Vagina (tissue), 2 donors: ENCODE results near the gene ZNF644. TPM values are rescaled to one million over a fixed set of nuclear protein-coding genes. Genes with fewer than 3 reads are reported as not detected.

ENCODE experiments used
- DNase-seq, 2 donors: peaks; one replicate each; pipeline ENCODE4 v3.0.0-alpha.2; 2017; ENCODE audit errors: extremely low spot score in 2 of 2
- H3K27ac ChIP-seq: fragments of 200-600 bp; sonication (generic); one replicate; pipeline ENCODE4 v1.5.1; 2019
- H3K27me3 ChIP-seq: fragments of 200-600 bp; sonication (generic); one replicate; pipeline ENCODE4 v1.5.1; 2019
- H3K36me3 ChIP-seq, 2 donors: fragments of 200-600 bp; sonication (generic); one replicate each; pipeline ENCODE4 v1.5.1; 2017 to 2019
- H3K4me1 ChIP-seq: fragments of 200-600 bp; sonication (generic); one replicate; pipeline ENCODE4 v1.5.1; 2019
- H3K4me3 ChIP-seq, 2 donors: fragments of 200-600 bp; sonication (generic); 1 replicate in 1 of 2; 2 replicates in 1 of 2; pipeline ENCODE4 v1.5.1; 2016 to 2019
- H3K9me3 ChIP-seq: fragments of 200-600 bp; sonication (generic); one replicate; pipeline ENCODE4 v1.5.1; 2019
- POLR2A ChIP-seq, 2 donors: fragments of 450-650 bp; IDR thresholded peaks; one replicate each; pipeline ENCODE4 v1.6.1; 2017; ENCODE audit warnings: antibody characterized with exemption in 2 of 2, mild to moderate bottlenecking in 2 of 2, moderate library complexity in 2 of 2
- POLR2AphosphoS5 ChIP-seq, 2 donors: sonication (generic); formaldehyde crosslinking; IDR thresholded peaks; one replicate each; pipeline ENCODE4 v1.9.0; 2017; ENCODE audit warnings: antibody characterized with exemption in 2 of 2, mild to moderate bottlenecking in 2 of 2, low read depth in 1 of 2; ENCODE audit not compliant: insufficient read depth in 1 of 2
- intact Hi-C: fragments of 100-400 bp; cut with DNase I; formaldehyde crosslinking; loops from one replicate; pipeline ENCODE4 v1.15.1; 2023
- total RNA-seq: library from RNA; depleted of rRNA; stranded (reverse); fragments of >200 nt; gene quantifications from one replicate; pipeline ENCODE4 v1.2.3, GENCODE V29; 2016
- TF ChIP-seq, protein P1 (sequence below), 3 experiments: fragments of 450-650 bp in 2 of 3; fragments of 200-600 bp in 1 of 3; sonication (generic) in 1 of 3; IDR thresholded peaks; one replicate each; pipeline ENCODE4 v1.5.1; 2017 to 2019; ENCODE audit warnings: antibody characterized with exemption in 3 of 3, mild to moderate bottlenecking in 2 of 3, moderate library complexity in 2 of 3

ZNF644 gene
- total RNA-seq, 1 donor from 2014 or later, result 57.9 TPM

DNA sequence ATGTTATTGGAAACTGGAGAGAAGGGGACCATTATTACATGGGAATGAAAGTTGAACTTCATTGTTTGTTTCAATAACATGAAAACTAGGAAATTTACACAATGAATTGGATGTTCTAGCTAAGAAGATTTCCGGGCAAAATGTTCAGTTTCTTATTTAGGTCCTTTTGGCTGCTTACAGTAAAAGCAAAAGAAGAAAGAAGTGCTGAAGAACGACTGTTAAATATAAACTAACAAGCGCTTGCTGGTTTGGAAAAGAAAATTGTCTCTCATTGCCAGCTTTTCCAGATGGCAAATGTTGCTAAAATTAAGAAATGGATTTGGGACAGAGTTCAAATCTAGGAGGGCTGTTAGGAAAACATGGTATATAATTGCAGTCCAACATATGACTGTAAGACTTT, 139.6 kb downstream of the ZNF644 start:
- intact Hi-C loops, result no loop called here
- TF ChIP-seq POLR2AphosphoS5 (IDR thresholded peaks at IDR 0.05; ENCODE audit: insufficient read depth in 1 of 2, low read depth in 1 of 2) (no peak), POLR2A (IDR thresholded peaks at IDR 0.05) (no peak)
- TF ChIP-seq, protein P1, sequence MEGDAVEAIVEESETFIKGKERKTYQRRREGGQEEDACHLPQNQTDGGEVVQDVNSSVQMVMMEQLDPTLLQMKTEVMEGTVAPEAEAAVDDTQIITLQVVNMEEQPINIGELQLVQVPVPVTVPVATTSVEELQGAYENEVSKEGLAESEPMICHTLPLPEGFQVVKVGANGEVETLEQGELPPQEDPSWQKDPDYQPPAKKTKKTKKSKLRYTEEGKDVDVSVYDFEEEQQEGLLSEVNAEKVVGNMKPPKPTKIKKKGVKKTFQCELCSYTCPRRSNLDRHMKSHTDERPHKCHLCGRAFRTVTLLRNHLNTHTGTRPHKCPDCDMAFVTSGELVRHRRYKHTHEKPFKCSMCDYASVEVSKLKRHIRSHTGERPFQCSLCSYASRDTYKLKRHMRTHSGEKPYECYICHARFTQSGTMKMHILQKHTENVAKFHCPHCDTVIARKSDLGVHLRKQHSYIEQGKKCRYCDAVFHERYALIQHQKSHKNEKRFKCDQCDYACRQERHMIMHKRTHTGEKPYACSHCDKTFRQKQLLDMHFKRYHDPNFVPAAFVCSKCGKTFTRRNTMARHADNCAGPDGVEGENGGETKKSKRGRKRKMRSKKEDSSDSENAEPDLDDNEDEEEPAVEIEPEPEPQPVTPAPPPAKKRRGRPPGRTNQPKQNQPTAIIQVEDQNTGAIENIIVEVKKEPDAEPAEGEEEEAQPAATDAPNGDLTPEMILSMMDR (IDR thresholded peaks at IDR 0.05), result no peak
- Histone ChIP-seq H3K4me1 (no peaks in the 10 kb centered on the region), H3K9me3 (peaks cover 9% of the 10 kb centered on the region), H3K4me3 (no peak overlapping the region), H3K36me3 (no peaks in the 10 kb centered on the region), H3K27me3 (no peaks in the 10 kb centered on the region), H3K27ac (no peak overlapping the region)
- DNase-seq, result no peak

- no peak overlapping the region for H3K4me3 ChIP-seq
- peaks cover 9% of the 10 kb centered on the region for H3K9me3 ChIP-seq
- DNase-seq, result no peak
- no peaks in the 10 kb centered on the region for H3K4me1 ChIP-seq
- intact Hi-C loops, result no loop called here
- TF ChIP-seq, protein P1 (IDR thresholded peaks at IDR 0.05), result no peak
- TF ChIP-seq POLR2A (IDR thresholded peaks at IDR 0.05) (no peak), POLR2AphosphoS5 (IDR thresholded peaks at IDR 0.05; ENCODE audit: insufficient read depth in 1 of 2, low read depth in 1 of 2) (no peak)
- no peaks in the 10 kb centered on the region for H3K27me3 ChIP-seq
- no peak overlapping the region for H3K27ac ChIP-seq
- H3K36me3 ChIP-seq, result no peaks in the 10 kb centered on the region
Measured at GRCh38 chr1:90881034-90881433, 140.8 kb downstream of the ZNF644 start.

DNA sequence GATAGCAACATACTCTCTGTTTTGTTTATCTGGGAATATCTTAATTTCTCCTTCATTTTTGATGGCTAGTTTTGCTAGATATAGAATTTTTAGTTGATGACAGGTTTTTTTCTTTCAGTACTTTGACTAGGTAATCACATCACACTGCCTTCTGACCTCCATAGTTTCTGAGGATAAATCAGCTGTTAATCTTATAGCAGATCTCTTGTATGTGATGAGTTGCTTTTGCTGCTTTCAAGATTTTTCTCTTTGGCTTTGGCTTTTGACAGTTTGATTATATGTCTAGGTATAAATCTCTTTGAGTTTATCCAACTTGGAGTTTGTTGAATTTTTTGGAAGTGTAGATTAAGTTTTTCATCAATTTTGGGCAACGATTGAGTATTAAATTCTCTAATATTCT, 142.6 kb downstream of the ZNF644 start:
- Histone ChIP-seq H3K27me3 (no peaks in the 10 kb centered on the region), H3K9me3 (peaks cover 9% of the 10 kb centered on the region), H3K36me3 (no peaks in the 10 kb centered on the region), H3K4me3 (no peak overlapping the region), H3K27ac (no peak overlapping the region), H3K4me1 (no peaks in the 10 kb centered on the region)
- TF ChIP-seq, protein P1 (IDR thresholded peaks at IDR 0.05), result no peak
- TF ChIP-seq POLR2A (IDR thresholded peaks at IDR 0.05), result no peak
- TF ChIP-seq POLR2AphosphoS5 (IDR thresholded peaks at IDR 0.05; ENCODE audit: insufficient read depth in 1 of 2, low read depth in 1 of 2), result no peak
- DNase-seq, result no peak
- intact Hi-C loops, result no loop called here

- no peak for DNase-seq
- Histone ChIP-seq H3K9me3 (peaks cover 9% of the 10 kb centered on the region), H3K36me3 (no peaks in the 10 kb centered on the region)
Measured at GRCh38 chr1:90876101-90876500, 145.7 kb downstream of the ZNF644 start.

More at GRCh38 chr1:90876101-90876500, 145.7 kb downstream of the ZNF644 start:
- intact Hi-C loops, result no loop called here
- Histone ChIP-seq H3K27ac (no peak overlapping the region), H3K4me1 (no peaks in the 10 kb centered on the region), H3K4me3 (no peak overlapping the region), H3K27me3 (no peaks in the 10 kb centered on the region)
- no peak for TF ChIP-seq POLR2A (IDR thresholded peaks at IDR 0.05)
